Testis (tissue), 2 donors: Measurements from ENCODE around the gene WRAP73.

Source experiments
- CTCF ChIP-seq, 3 experiments: fragments of 450-650 bp in 2 of 3; fragments of 200-600 bp in 1 of 3; sonication (generic) in 1 of 3; IDR thresholded peaks; one replicate each; pipeline ENCODE4 v1.5.1; 2016 to 2019; ENCODE audit warnings: antibody characterized with exemption in 3 of 3, mild to moderate bottlenecking in 2 of 3, moderate library complexity in 1 of 3
- POLR2A ChIP-seq: fragments of 450-650 bp; IDR thresholded peaks from one replicate; pipeline ENCODE4 v1.6.1; 2017; ENCODE audit warnings: antibody characterized with exemption, mild to moderate bottlenecking, moderate library complexity

DNA sequence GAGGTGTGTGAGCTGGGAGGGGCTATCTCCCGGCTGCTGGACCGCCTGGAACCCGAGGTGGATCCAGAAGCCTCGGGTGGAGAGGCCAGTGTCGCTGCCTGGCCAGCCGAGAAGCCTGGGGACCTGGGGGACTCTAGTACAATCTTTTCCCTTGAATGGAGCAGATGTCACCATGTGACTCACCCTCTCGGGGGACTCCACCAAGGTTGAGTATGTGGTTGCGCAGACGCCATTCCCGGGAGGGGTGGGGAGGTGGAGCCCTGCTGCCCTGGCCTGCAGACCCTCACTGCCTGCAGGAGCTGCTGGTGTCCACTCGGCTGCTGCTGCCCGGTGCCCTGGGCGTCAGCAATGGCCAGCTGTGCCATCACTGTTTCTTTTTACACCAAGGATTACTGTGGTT is 42.7 kb upstream of the WRAP73 start:
- no peak for TF ChIP-seq CTCF (IDR thresholded peaks at IDR 0.05)
- TF ChIP-seq POLR2A: no peak
